Thymus (tissue), 11 donors: ENCODE results near the gene HEATR9. TPM values are rescaled to one million over a fixed set of nuclear protein-coding genes. Genes with fewer than 3 reads are reported as not detected.

Experiments used
- DNase-seq, 9 donors: peaks; one replicate each; pipeline ENCODE4 v3.0.0-alpha.2; 2013; ENCODE audit warnings: low spot score in 9 of 9, low read depth in 6 of 9, missing footprints in 1 of 9
- H3K27ac ChIP-seq, 2 donors: one replicate each; pipeline ENCODE4 v1.5.1; 2013; ENCODE audit warnings: control low read depth in 1 of 2, low read depth in 1 of 2, low read length in 1 of 2, mild to moderate bottlenecking in 1 of 2, moderate library complexity in 1 of 2
- H3K27me3 ChIP-seq, 2 donors: one replicate each; pipeline ENCODE4 v1.5.1; 2013; ENCODE audit warnings: low read length in 1 of 2; ENCODE audit not compliant: control insufficient read depth in 2 of 2, insufficient read depth in 1 of 2
- H3K36me3 ChIP-seq, 2 donors: one replicate each; pipeline ENCODE4 v1.5.1; 2013; ENCODE audit warnings: low read length in 1 of 2, mild to moderate bottlenecking in 1 of 2, moderate library complexity in 1 of 2; ENCODE audit not compliant: control insufficient read depth in 2 of 2, insufficient read depth in 2 of 2
- H3K4me1 ChIP-seq, 2 donors: one replicate each; pipeline ENCODE4 v1.5.1; 2013; ENCODE audit warnings: low read length in 2 of 2; ENCODE audit not compliant: control insufficient read depth in 2 of 2, insufficient read depth in 2 of 2
- H3K4me3 ChIP-seq, 2 donors: one replicate each; pipeline ENCODE4 v1.5.1; 2013; ENCODE audit warnings: low read length in 2 of 2, control low read depth in 1 of 2, mild to moderate bottlenecking in 1 of 2
- H3K9me3 ChIP-seq, 2 donors: one replicate each; pipeline ENCODE4 v1.5.1; 2013; ENCODE audit warnings: low read length in 1 of 2, mild to moderate bottlenecking in 1 of 2; ENCODE audit not compliant: control insufficient read depth in 2 of 2, insufficient read depth in 1 of 2
- WGBS: extraction: QIAGEN DNeasy Blood & Tissue Kit; methylation state at CpG from one replicate; pipeline ENCODE4 v1.1.7; 2013; 5-methylcytosine and 5-hydroxymethylcytosine counted together
- polyA plus RNA-seq: library from polyadenylated mRNA; stranded (reverse); fragments of 200-250 nt; gene quantifications from one replicate; pipeline ENCODE4 v1.2.3, GENCODE V29; 2013
- total RNA-seq: library from RNA; stranded (reverse); fragments of 120-200 nt; gene quantifications from one replicate; pipeline ENCODE4 v1.2.4, GENCODE V29; 2013
- donor health status: healthy.

HEATR9 gene
- total and polyA plus RNA-seq, 2 donors: 0.05 to 0.82 TPM

GRCh38 chr17:35889241-35889640 lies 20.6 kb upstream of the HEATR9 start:
- H3K4me3 ChIP-seq: no peak overlapping the region
- peak overlapping the region in 1 of 2 donors; percentile 93 for H3K27ac ChIP-seq
- no peaks in the 10 kb centered on the region for H3K27me3 ChIP-seq
- peaks cover 13 to 38% of the 10 kb centered on the region in 2 donors for H3K4me1 ChIP-seq
- no peaks in the 10 kb centered on the region for H3K36me3 ChIP-seq
- WGBS: 92% methylated on average over 2 of the region's 2 CpGs
- no peaks in the 10 kb centered on the region for H3K9me3 ChIP-seq
- no peak for DNase-seq

GRCh38 chr17:35879773-35880654 lies 11.3 kb upstream of the HEATR9 start, which contains the start of gene CCL5:
Gene CCL5 (minus strand): TSS chr17:35880360.
- 87% methylated on average over 11 of the region's 11 CpGs for WGBS
- no peak for DNase-seq
- H3K9me3 ChIP-seq: no peaks in the 10 kb centered on the region
- no peak within 1 kb of the TSS for H3K4me3 ChIP-seq
- peak within 1 kb of the TSS in 1 of 2 donors; percentile 55 for H3K27ac ChIP-seq
- no peaks in the 10 kb centered on the region for H3K27me3 ChIP-seq
- H3K36me3 ChIP-seq: no peaks in the 10 kb centered on the region
- H3K4me1 ChIP-seq: peaks cover 9 to 20% of the 10 kb centered on the region in 2 donors

- H3K4me3 ChIP-seq: no peak overlapping the region
- peaks cover 9 to 20% of the 10 kb centered on the region in 2 donors for H3K4me1 ChIP-seq
- H3K27ac ChIP-seq: no peak overlapping the region
- no peaks in the 10 kb centered on the region for H3K36me3 ChIP-seq
- no peaks in the 10 kb centered on the region for H3K9me3 ChIP-seq
- WGBS: 87% methylated on average over 4 of the region's 4 CpGs
- H3K27me3 ChIP-seq: no peaks in the 10 kb centered on the region
- DNase-seq: no peak
These were observed 9.7 kb upstream of the HEATR9 start for GRCh38 chr17:35878361-35878760.

- Histone ChIP-seq H3K4me3 (no peak overlapping the region), H3K27ac (no peak overlapping the region), H3K4me1 (peaks cover 9 to 20% of the 10 kb centered on the region in 2 donors), H3K27me3 (no peaks in the 10 kb centered on the region), H3K36me3 (no peaks in the 10 kb centered on the region), H3K9me3 (no peaks in the 10 kb centered on the region)
- DNase-seq: no peak
These were observed 8.8 kb upstream of the HEATR9 start for GRCh38 chr17:35877345-35878029.

- H3K4me1 ChIP-seq: peaks cover 9 to 21% of the 10 kb centered on the region in 2 donors
- no peak for DNase-seq
- no peak overlapping the region for H3K27ac ChIP-seq
- 91% methylated on average over 3 of the region's 3 CpGs for WGBS
- H3K27me3 ChIP-seq: no peaks in the 10 kb centered on the region
- H3K9me3 ChIP-seq: peaks cover 0 to under 1% of the 10 kb centered on the region in 2 donors
- H3K4me3 ChIP-seq: no peak overlapping the region
- H3K36me3 ChIP-seq: no peaks in the 10 kb centered on the region
These were observed 7.8 kb upstream of the HEATR9 start for GRCh38 chr17:35876534-35876933.

- WGBS: 67% methylated on average over 3 of the region's 3 CpGs
- DNase-seq: no peak
- no peak overlapping the region for H3K4me3 ChIP-seq
- H3K36me3 ChIP-seq: no peaks in the 10 kb centered on the region
- H3K27me3 ChIP-seq: no peaks in the 10 kb centered on the region
- H3K9me3 ChIP-seq: peaks cover 0 to 4% of the 10 kb centered on the region in 2 donors
- peaks cover 9 to 25% of the 10 kb centered on the region in 2 donors for H3K4me1 ChIP-seq
- no peak overlapping the region for H3K27ac ChIP-seq
These were observed 7.1 kb upstream of the HEATR9 start for GRCh38 chr17:35875800-35876139.

- Histone ChIP-seq H3K36me3 (no peaks in the 10 kb centered on the region), H3K27me3 (no peaks in the 10 kb centered on the region), H3K27ac (peak overlapping the region; percentile 3 to 26), H3K9me3 (peaks cover 0 to 4% of the 10 kb centered on the region in 2 donors), H3K4me3 (no peak overlapping the region), H3K4me1 (peaks cover 9 to 25% of the 10 kb centered on the region in 2 donors)
- 52% methylated on average over 5 of the region's 5 CpGs for WGBS
- peak in 1 of 9 donors; percentile 36 for DNase-seq
These were observed 6.5 kb upstream of the HEATR9 start for GRCh38 chr17:35875072-35875799.

GRCh38 chr17:35872196-35872980 lies 3.7 kb upstream of the HEATR9 start:
- no peak for DNase-seq
- Histone ChIP-seq H3K9me3 (peaks cover 0 to 4% of the 10 kb centered on the region in 2 donors), H3K27me3 (no peaks in the 10 kb centered on the region), H3K27ac (no peak overlapping the region), H3K4me1 (peaks cover 9 to 20% of the 10 kb centered on the region in 2 donors), H3K4me3 (no peak overlapping the region), H3K36me3 (no peaks in the 10 kb centered on the region)
- 98% methylated on average over 12 of the region's 12 CpGs for WGBS
